Femur (tissue), 1 donor: ENCODE measurements around the gene VSIG10L.

Source experiments
- DNase-seq: peaks from one replicate; pipeline ENCODE4 v3.0.0-alpha.2; 2017

The VSIG10L gene

GRCh38 chr19:51311351-51312257 lies 30.3 kb downstream of the VSIG10L start, which contains the start of gene IGLON5:
Gene IGLON5, plus strand, starts transcription at chr19:51311644. Its CDS starts 204 bp downstream, at chr19:51311848.
- DNase-seq: no peak

- DNase-seq: no peak
Measured at GRCh38 chr19:51305479-51305878, 36.5 kb downstream of the VSIG10L start.

- DNase-seq: no peak
Measured at GRCh38 chr19:51301266-51301665, 40.7 kb downstream of the VSIG10L start.

DNA sequence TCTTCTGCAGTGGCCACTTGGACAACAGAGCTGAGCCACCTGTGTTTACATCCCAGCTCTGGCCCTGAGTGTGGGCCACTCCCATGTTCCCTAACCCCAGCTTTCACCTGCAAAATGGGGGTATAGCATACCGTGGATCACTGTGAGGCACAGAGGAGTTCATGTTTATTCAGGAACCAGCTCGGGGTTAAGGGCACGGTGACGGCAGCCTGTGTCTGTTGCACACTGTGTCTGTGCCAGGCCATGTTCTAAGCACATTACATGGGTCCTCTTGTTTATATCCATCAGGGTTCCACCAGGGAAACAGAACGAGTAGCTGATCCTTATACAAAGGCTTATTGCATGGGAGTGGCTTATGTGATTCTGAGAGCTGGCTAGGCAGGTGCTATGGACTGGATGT lies 44.5 kb downstream of the VSIG10L start:
- no peak for DNase-seq

DNA sequence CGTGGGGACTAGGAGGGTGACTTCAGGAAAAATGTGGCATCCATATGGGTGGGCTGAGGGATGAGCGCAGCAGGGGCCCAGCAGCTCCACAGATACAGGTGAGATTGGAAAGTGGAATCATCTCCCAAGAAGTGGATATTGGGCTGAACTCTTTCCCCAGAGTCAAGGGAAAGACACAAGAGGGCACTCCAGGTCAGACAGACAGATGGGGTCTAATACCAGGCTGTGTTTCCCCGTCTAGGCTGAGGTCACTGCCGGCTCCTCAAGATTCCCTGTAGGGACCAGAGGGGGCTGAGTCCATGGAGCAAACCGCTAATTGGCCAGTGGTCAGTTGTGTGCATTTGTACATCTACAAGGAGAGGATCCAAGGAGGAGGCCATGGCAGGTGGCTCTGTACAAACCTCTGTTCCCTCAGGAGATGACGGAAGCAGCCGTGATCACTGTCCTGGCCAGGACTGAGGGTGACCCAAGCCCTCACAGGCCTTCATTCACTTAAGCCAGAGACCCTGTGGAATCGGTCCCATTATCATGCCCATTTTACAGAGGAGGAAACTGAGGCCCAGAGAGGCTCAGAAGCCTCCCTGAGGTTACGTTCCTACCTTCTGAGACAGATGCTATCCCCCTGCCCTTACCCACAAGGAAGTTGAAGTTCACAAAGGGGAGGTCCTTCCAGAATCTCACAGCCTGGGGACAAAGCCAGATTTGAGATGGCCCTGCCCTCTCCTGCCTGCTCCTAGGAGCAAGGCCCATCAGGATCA lies 45.4 kb downstream of the VSIG10L start:
- DNase-seq: no peak

- DNase-seq: no peak
Measured at GRCh38 chr19:51295382-51296126, 46.4 kb downstream of the VSIG10L start.

- DNase-seq: no peak
Measured at GRCh38 chr19:51294977-51295375, 47.0 kb downstream of the VSIG10L start.

DNA sequence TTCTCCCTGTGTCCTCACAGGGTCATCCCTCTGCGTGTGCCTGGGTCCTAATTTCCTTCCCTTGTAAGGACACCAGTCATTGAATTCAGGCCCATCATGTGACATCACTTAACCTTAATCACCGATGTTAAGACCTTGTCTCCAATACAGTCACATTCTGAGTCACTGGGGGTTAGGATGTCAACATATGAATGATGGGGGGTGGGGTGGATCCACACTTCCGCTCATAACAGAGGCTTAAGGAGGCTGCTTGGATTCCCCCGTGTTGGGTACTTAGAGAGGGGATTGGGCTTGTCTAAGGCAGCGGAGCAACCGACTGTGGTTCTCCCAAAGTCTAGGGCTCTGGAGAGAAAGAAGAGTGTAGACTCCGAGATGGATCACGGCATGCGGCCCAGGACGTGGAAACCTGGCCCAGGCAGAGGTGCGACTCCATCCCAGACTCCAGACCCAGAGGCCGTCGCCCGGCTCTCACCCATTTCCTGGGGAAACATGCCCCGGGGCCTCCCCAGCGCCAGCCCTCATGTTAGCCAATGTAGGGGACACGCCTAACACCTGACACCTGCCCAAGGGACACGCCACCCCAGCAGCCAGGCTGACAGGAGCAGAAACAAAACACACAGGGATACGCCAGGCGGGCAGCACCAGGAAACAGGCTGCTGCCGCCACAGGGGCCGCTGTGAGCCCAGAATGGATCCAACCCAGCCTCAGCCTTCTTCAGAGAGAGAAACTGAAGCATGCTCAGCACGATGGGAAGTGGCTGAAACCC lies 47.5 kb downstream of the VSIG10L start:
- DNase-seq: no peak

DNA sequence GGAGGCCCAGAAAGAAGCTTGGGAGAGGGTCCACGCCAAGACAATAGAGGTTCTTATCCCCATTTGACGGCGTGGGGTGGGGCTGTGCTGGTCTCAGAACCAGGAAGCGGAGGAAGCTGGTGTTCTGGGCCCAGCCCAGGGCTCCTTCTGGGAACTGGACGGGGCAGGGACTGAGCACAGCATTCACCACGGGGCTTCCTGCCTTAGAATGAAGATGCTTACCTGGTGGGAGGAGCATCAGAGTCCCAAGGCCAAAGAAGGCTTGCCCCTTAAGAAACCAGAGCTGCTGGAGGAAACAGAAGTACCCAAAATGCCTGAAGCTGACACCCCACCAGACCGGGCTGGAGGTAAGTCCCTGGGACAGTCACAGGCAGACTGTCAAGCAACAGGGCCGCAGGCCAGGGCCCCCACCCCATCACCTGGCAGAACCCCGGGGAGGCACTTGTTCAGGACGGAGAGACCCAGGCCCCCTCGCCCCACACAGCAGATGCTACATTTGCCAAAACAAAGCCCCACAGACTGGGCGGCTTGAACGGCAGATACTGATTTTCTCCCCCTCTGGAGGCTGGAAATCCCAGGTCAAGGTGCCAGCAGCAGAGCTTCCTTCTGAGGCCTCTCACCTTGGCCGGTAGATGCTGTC lies 48.2 kb downstream of the VSIG10L start:
- no peak for DNase-seq

GRCh38 chr19:51292971-51293370 lies 49.0 kb downstream of the VSIG10L start:
- DNase-seq: no peak

- no peak for DNase-seq
Measured at GRCh38 chr19:51289635-51290034, 52.3 kb downstream of the VSIG10L start.

- DNase-seq: no peak
Measured at GRCh38 chr19:51285682-51286081, 56.3 kb downstream of the VSIG10L start.

- no peak for DNase-seq
Measured at GRCh38 chr19:51282335-51282734, 59.6 kb downstream of the VSIG10L start.
